GM10266 (cell line): ENCODE measurements around the gene SERPINB1.
"Not testable (repeated sequence)": the region's sequence is repeated elsewhere in the genome, so short reads cannot be mapped to it uniquely, and the experiment has no call there.

Experiments
- DNase-seq: peaks from one replicate; pipeline ENCODE4 v3.0.0; 2012; ENCODE audit errors: extremely low spot score
- CTCF ChIP-seq: IDR thresholded peaks from 2 replicates; pipeline ENCODE4 v1.5.1; 2012; ENCODE audit warnings: mild to moderate bottlenecking, low read depth; ENCODE audit not compliant: control insufficient read depth, insufficient read depth; ENCODE audit errors: missing control alignments

SERPINB1 gene

GRCh38 chr6:2802521-2803060 lies 39.1 kb downstream of the SERPINB1 start:
- no peak for DNase-seq

GRCh38 chr6:2801687-2802086 lies 40.0 kb downstream of the SERPINB1 start:
- not testable (repeated sequence) for DNase-seq

More at GRCh38 chr6:2802521-2803060, 39.1 kb downstream of the SERPINB1 start:
- TF ChIP-seq CTCF = no peak

- TF ChIP-seq CTCF = no peak
- DNase-seq = no peak
These were observed 40.9 kb downstream of the SERPINB1 start for GRCh38 chr6:2800552-2801316.

- no peak for TF ChIP-seq CTCF
- no peak for DNase-seq
These were observed 41.6 kb downstream of the SERPINB1 start for GRCh38 chr6:2799936-2800527.

- TF ChIP-seq CTCF = no peak
- DNase-seq = no peak
These were observed 43.0 kb downstream of the SERPINB1 start for GRCh38 chr6:2798586-2799134.

- no peak for TF ChIP-seq CTCF
- no peak for DNase-seq
These were observed 44.1 kb downstream of the SERPINB1 start for GRCh38 chr6:2797564-2798031.

GRCh38 chr6:2796861-2797260 lies 44.8 kb downstream of the SERPINB1 start:
- TF ChIP-seq CTCF = no peak
- no peak for DNase-seq
